ENCODE results near the gene CMSS1.

Gene CMSS1

DNA sequence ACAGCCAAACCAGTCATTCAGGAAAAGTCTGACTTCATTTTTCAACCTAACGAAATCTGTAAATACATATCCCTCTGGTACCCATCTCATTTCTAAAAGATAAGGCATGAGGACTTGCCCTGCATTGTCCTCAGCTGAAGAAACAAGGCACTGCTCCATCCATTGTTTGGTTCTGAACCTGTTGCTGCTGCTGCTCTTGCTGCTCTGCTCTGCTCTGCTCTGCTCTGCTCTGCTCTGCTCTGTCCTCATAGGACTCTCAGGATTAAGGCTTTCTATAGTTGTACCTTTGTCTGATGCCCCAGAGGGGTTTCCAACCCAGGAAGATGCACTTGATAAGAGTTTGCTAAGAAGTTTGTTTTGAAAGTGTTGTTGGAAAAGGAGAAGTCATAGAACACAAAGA lies 38.2 kb downstream of the CMSS1 start:
- H3K4me2 ChIP-seq (ENCODE audit: low read depth, low read length, poor library complexity, severe bottlenecking): no peak overlapping the region
- no peaks in the 10 kb centered on the region for H3K9me2 ChIP-seq (replicated peaks; ENCODE audit: low read depth, low read length)
- peaks cover 4% of the 10 kb centered on the region for H3K4me1 ChIP-seq (ENCODE audit: insufficient read depth, low read length, poor library complexity, severe bottlenecking)
- no peak overlapping the region for H3K9ac ChIP-seq (ENCODE audit: low read depth, low read length, poor library complexity, severe bottlenecking)
- H3K36me3 ChIP-seq (ENCODE audit: insufficient read depth, low read length): no peaks in the 10 kb centered on the region
- H3K27me3 ChIP-seq (ENCODE audit: insufficient read depth, low read length, poor library complexity, severe bottlenecking): no peaks in the 10 kb centered on the region
- H3K9me3 ChIP-seq (ENCODE audit: insufficient read depth, low read depth, low read length): no peaks in the 10 kb centered on the region
- TF ChIP-seq, protein P1, sequence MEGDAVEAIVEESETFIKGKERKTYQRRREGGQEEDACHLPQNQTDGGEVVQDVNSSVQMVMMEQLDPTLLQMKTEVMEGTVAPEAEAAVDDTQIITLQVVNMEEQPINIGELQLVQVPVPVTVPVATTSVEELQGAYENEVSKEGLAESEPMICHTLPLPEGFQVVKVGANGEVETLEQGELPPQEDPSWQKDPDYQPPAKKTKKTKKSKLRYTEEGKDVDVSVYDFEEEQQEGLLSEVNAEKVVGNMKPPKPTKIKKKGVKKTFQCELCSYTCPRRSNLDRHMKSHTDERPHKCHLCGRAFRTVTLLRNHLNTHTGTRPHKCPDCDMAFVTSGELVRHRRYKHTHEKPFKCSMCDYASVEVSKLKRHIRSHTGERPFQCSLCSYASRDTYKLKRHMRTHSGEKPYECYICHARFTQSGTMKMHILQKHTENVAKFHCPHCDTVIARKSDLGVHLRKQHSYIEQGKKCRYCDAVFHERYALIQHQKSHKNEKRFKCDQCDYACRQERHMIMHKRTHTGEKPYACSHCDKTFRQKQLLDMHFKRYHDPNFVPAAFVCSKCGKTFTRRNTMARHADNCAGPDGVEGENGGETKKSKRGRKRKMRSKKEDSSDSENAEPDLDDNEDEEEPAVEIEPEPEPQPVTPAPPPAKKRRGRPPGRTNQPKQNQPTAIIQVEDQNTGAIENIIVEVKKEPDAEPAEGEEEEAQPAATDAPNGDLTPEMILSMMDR (conservative IDR thresholded peaks at IDR 0.05; ENCODE audit: low read length): no peak
- TF ChIP-seq EZH2phosphoT487 (IDR thresholded peaks at IDR 0.05; ENCODE audit: borderline replicate concordance): no peak
- H3K79me2 ChIP-seq (ENCODE audit: insufficient read depth, low read length): no peaks in the 10 kb centered on the region
- no peak overlapping the region for H2AFZ ChIP-seq (ENCODE audit: low read length)
- no peaks in the 10 kb centered on the region for H4K20me1 ChIP-seq (ENCODE audit: insufficient read depth, low read length, poor library complexity, severe bottlenecking)
- H3F3A ChIP-seq (ENCODE audit: low read depth): no peaks in the 10 kb centered on the region
- H3K4me3 ChIP-seq (ENCODE audit: low read length, poor library complexity, severe bottlenecking): no peak overlapping the region

GRCh38 chr3:99856437-99857220 lies 39.0 kb downstream of the CMSS1 start:
- no peak overlapping the region for H3K4me3 ChIP-seq (ENCODE audit: low read length, poor library complexity, severe bottlenecking)
- H3K9me3 ChIP-seq (ENCODE audit: insufficient read depth, low read depth, low read length): no peaks in the 10 kb centered on the region
- no peak for TF ChIP-seq EZH2phosphoT487 (IDR thresholded peaks at IDR 0.05; ENCODE audit: borderline replicate concordance)
- TF ChIP-seq, protein P1 (conservative IDR thresholded peaks at IDR 0.05; ENCODE audit: low read length): no peak
- H3K4me2 ChIP-seq (ENCODE audit: low read depth, low read length, poor library complexity, severe bottlenecking): no peak overlapping the region
- H3F3A ChIP-seq (ENCODE audit: low read depth): no peaks in the 10 kb centered on the region
- no peaks in the 10 kb centered on the region for H3K9me2 ChIP-seq (replicated peaks; ENCODE audit: low read depth, low read length)
- no peaks in the 10 kb centered on the region for H3K27me3 ChIP-seq (ENCODE audit: insufficient read depth, low read length, poor library complexity, severe bottlenecking)
- no peaks in the 10 kb centered on the region for H3K79me2 ChIP-seq (ENCODE audit: insufficient read depth, low read length)
- no peak overlapping the region for H2AFZ ChIP-seq (ENCODE audit: low read length)
- no peaks in the 10 kb centered on the region for H3K36me3 ChIP-seq (ENCODE audit: insufficient read depth, low read length)
- no peaks in the 10 kb centered on the region for H3K4me1 ChIP-seq (ENCODE audit: insufficient read depth, low read length, poor library complexity, severe bottlenecking)
- no peaks in the 10 kb centered on the region for H4K20me1 ChIP-seq (ENCODE audit: insufficient read depth, low read length, poor library complexity, severe bottlenecking)
- no peak overlapping the region for H3K9ac ChIP-seq (ENCODE audit: low read depth, low read length, poor library complexity, severe bottlenecking)

- Histone ChIP-seq H3K36me3 (ENCODE audit: insufficient read depth, low read length) (no peaks in the 10 kb centered on the region), H3K9me3 (ENCODE audit: insufficient read depth, low read depth, low read length) (no peaks in the 10 kb centered on the region), H3K4me1 (ENCODE audit: insufficient read depth, low read length, poor library complexity, severe bottlenecking) (no peaks in the 10 kb centered on the region), H4K20me1 (ENCODE audit: insufficient read depth, low read length, poor library complexity, severe bottlenecking) (no peaks in the 10 kb centered on the region), H3K79me2 (ENCODE audit: insufficient read depth, low read length) (no peaks in the 10 kb centered on the region), H3K27me3 (ENCODE audit: insufficient read depth, low read length, poor library complexity, severe bottlenecking) (no peaks in the 10 kb centered on the region), H3K9ac (ENCODE audit: low read depth, low read length, poor library complexity, severe bottlenecking) (no peak overlapping the region), H3K4me2 (ENCODE audit: low read depth, low read length, poor library complexity, severe bottlenecking) (no peak overlapping the region), H3K4me3 (ENCODE audit: low read length, poor library complexity, severe bottlenecking) (no peak overlapping the region), H2AFZ (ENCODE audit: low read length) (no peak overlapping the region), H3F3A (ENCODE audit: low read depth) (no peaks in the 10 kb centered on the region), H3K9me2 (replicated peaks; ENCODE audit: low read depth, low read length) (no peaks in the 10 kb centered on the region)
- TF ChIP-seq, protein P1 (conservative IDR thresholded peaks at IDR 0.05; ENCODE audit: low read length): no peak
- no peak for TF ChIP-seq EZH2phosphoT487 (IDR thresholded peaks at IDR 0.05; ENCODE audit: borderline replicate concordance)
These were observed 39.6 kb downstream of the CMSS1 start for GRCh38 chr3:99857278-99857677.

Measured in Loucy (cell line).